CD4-positive, CD25-positive, alpha-beta regulatory T cell (primary cell): ENCODE measurements around the gene GCGR. TPM values are rescaled to one million over a fixed set of nuclear protein-coding genes. Genes with fewer than 3 reads are reported as not detected.

ENCODE experiments used
- ATAC-seq, 2 donors: fragments of 150-1000 bp; cut with Tn5 transposase; one replicate each; pipeline ENCODE4 v1.10.0; 2021; ENCODE audit warnings: low read depth in 2 of 2, moderate number of reproducible peaks in 2 of 2, moderate library complexity in 1 of 2
- DNase-seq, 3 donors: peaks; one replicate each; pipeline versions ENCODE4 v3.0.0 to v3.0.0-alpha.2; 2012 to 2022; ENCODE audit warnings: mixed read lengths in 1 of 3
- H3K27ac ChIP-seq: one replicate; pipeline ENCODE4 v1.7.0; 2013; ENCODE audit warnings: mild to moderate bottlenecking, low read length; ENCODE audit not compliant: insufficient read depth, poor library complexity, severe bottlenecking
- H3K27me3 ChIP-seq: one replicate; pipeline ENCODE4 v1.7.0; 2013; ENCODE audit warnings: low read length; ENCODE audit not compliant: control insufficient read depth, insufficient read depth
- H3K36me3 ChIP-seq: one replicate; pipeline ENCODE4 v1.7.0; 2013; ENCODE audit warnings: mild to moderate bottlenecking, low read length, moderate library complexity; ENCODE audit not compliant: control insufficient read depth, insufficient read depth
- H3K4me1 ChIP-seq: 2 replicates; pipeline ENCODE4 v1.7.0; 2013; ENCODE audit warnings: mild to moderate bottlenecking, low read length; ENCODE audit not compliant: insufficient read depth, control insufficient read depth, poor library complexity, severe bottlenecking
- H3K4me3 ChIP-seq: one replicate; pipeline ENCODE4 v1.7.0; 2013; ENCODE audit warnings: low read depth, mild to moderate bottlenecking, low read length, moderate library complexity
- H3K9me3 ChIP-seq, 2 experiments: 1 replicate in 1 of 2; 2 replicates in 1 of 2; pipeline ENCODE4 v1.7.0; 2013; ENCODE audit warnings: low read length in 2 of 2, mild to moderate bottlenecking in 1 of 2, moderate library complexity in 1 of 2; ENCODE audit not compliant: control insufficient read depth in 2 of 2
- H3K27ac Mint-ChIP-seq, 3 donors: one replicate each; pipeline ENCODE4 v1.8.0; 2020 to 2022; ENCODE audit warnings: mild to moderate bottlenecking in 3 of 3, mixed read lengths in 3 of 3, moderate library complexity in 2 of 3
- H3K27me3 Mint-ChIP-seq: one replicate; pipeline ENCODE4 v1.8.0; 2022; ENCODE audit warnings: mild to moderate bottlenecking, mixed read lengths
- H3K36me3 Mint-ChIP-seq: one replicate; pipeline ENCODE4 v1.8.0; 2020; ENCODE audit warnings: mixed read lengths
- H3K4me1 Mint-ChIP-seq, 4 donors: one replicate each; pipeline ENCODE4 v1.8.0; 2020 to 2022; ENCODE audit warnings: mixed read lengths in 4 of 4, mild to moderate bottlenecking in 1 of 4
- H3K4me3 Mint-ChIP-seq, 4 donors: one replicate each; pipeline ENCODE4 v1.8.0; 2020 to 2022; ENCODE audit warnings: mild to moderate bottlenecking in 4 of 4, mixed read lengths in 4 of 4, moderate library complexity in 3 of 4
- H3K9me3 Mint-ChIP-seq, 7 donors: one replicate each; pipeline ENCODE4 v1.8.0; 2020 to 2022; ENCODE audit warnings: mixed read lengths in 7 of 7, mild to moderate bottlenecking in 3 of 7, moderate library complexity in 2 of 7
- polyA plus RNA-seq, 4 donors: library from polyadenylated mRNA; unstranded; fragments of 300-500 nt; fragmentation: Illumina TruSeq; gene quantifications; one replicate each; pipeline ENCODE4 v1.2.3, GENCODE V29; 2021
- total RNA-seq: library from RNA; stranded (reverse); gene quantifications from one replicate; pipeline ENCODE4 v1.2.3, GENCODE V29; 2022

The GCGR gene
- total and polyA plus RNA-seq, 5 donors from 2014 or later = not detected

DNA sequence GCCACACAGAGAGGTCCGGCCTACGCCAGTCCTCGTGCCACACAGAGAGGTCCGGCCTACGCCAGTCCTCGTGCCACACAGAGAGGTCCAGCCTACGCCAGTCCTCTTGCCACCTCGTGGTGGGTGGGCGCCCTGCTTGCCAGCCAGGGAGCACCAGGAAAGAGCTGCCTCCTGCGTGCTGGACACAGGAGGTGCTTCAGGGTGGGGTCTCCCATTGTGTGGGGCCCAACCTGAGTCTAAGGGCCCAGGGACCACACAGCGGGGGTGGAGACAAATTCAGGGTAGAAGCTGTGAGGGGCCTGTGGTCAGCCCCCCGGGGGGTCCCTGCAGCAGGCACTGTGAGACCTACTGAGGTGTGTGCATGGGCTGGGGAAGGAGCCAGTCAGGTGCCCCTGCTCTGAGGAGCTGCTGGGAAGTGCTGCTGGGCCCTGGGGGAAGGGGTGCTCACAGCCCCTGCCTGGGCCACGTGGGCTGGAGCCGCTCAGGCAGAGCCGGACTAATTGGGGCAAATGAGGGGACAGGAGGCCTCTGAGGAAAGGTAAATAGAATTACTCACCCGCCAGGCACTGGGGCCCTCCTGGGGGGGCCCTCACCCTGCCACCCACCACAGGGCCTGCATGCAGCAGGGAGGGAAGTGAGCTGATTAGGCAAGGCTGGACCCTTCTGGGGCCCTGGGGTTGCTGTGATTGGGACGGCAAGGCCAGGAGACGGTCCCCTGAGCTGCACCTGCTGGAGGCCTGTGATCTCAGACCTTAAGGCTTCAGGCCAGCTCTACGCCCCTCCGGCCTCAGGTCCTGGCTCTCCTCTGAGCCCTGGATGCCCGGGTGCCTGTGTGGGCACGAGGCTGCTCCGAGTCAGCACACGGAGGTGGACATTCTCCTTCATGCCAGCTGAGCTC, 11.0 kb downstream of the GCGR start:
- ATAC-seq (no peak), DNase-seq (no peak)
- H3K4me1 Mint-ChIP-seq = peaks cover 0 to 6% (median 3%) of the 10 kb centered on the region in 4 donors
- Histone ChIP-seq H3K27me3 (no peaks in the 10 kb centered on the region), H3K4me3 (no peak overlapping the region), H3K27ac (no peak overlapping the region), H3K36me3 (no peaks in the 10 kb centered on the region), H3K9me3 (no peaks in the 10 kb centered on the region), H3K4me1 (no peaks in the 10 kb centered on the region)
- no peaks in the 10 kb centered on the region for H3K9me3 Mint-ChIP-seq
- H3K27ac Mint-ChIP-seq = no peak overlapping the region
- peaks cover 19% of the 10 kb centered on the region for H3K27me3 Mint-ChIP-seq
- no peak overlapping the region for H3K4me3 Mint-ChIP-seq
- H3K36me3 Mint-ChIP-seq = no peaks in the 10 kb centered on the region

GRCh38 chr17:81815646-81815986, 11.7 kb downstream of the GCGR start:
- Mint-ChIP-seq H3K4me1 (peaks cover 0 to 6% (median 3%) of the 10 kb centered on the region in 4 donors), H3K9me3 (no peaks in the 10 kb centered on the region), H3K36me3 (no peaks in the 10 kb centered on the region), H3K27me3 (peaks cover 18% of the 10 kb centered on the region), H3K4me3 (no peak overlapping the region), H3K27ac (no peak overlapping the region)
- Histone ChIP-seq H3K4me3 (no peak overlapping the region), H3K36me3 (no peaks in the 10 kb centered on the region), H3K27me3 (no peaks in the 10 kb centered on the region), H3K9me3 (no peaks in the 10 kb centered on the region), H3K4me1 (no peaks in the 10 kb centered on the region), H3K27ac (no peak overlapping the region)
- DNase-seq = no peak
- no peak for ATAC-seq

GRCh38 chr17:81817758-81818147, 13.8 kb downstream of the GCGR start:
- Histone ChIP-seq H3K9me3 (no peaks in the 10 kb centered on the region), H3K4me1 (no peaks in the 10 kb centered on the region), H3K27ac (no peak overlapping the region), H3K27me3 (no peaks in the 10 kb centered on the region), H3K4me3 (no peak overlapping the region), H3K36me3 (peaks cover under 1% of the 10 kb centered on the region)
- Mint-ChIP-seq H3K36me3 (no peaks in the 10 kb centered on the region), H3K27ac (peak overlapping the region in 1 of 3 donors; percentile 18), H3K4me1 (peaks cover 0 to 6% (median 4%) of the 10 kb centered on the region in 4 donors), H3K27me3 (peaks cover 18% of the 10 kb centered on the region), H3K4me3 (no peak overlapping the region), H3K9me3 (no peaks in the 10 kb centered on the region)
- no peak for ATAC-seq
- DNase-seq = no peak

- Histone ChIP-seq H3K9me3 (no peaks in the 10 kb centered on the region), H3K27ac (no peak overlapping the region), H3K36me3 (peaks cover 3% of the 10 kb centered on the region), H3K4me1 (no peaks in the 10 kb centered on the region), H3K4me3 (no peak overlapping the region), H3K27me3 (no peaks in the 10 kb centered on the region)
- Mint-ChIP-seq H3K27me3 (peaks cover 18% of the 10 kb centered on the region), H3K36me3 (peaks cover 3% of the 10 kb centered on the region), H3K27ac (no peak overlapping the region), H3K4me3 (no peak overlapping the region), H3K4me1 (peaks cover 0 to 6% (median 4%) of the 10 kb centered on the region in 4 donors), H3K9me3 (no peaks in the 10 kb centered on the region)
- ATAC-seq (no peak), DNase-seq (no peak)
Observed at GRCh38 chr17:81819708-81820107, 15.8 kb downstream of the GCGR start.

GRCh38 chr17:81821147-81821546, 17.2 kb downstream of the GCGR start:
- DNase-seq = no peak
- Mint-ChIP-seq H3K36me3 (peaks cover 6% of the 10 kb centered on the region), H3K27ac (no peak overlapping the region), H3K4me3 (no peak overlapping the region), H3K4me1 (peaks cover 0 to 6% (median 4%) of the 10 kb centered on the region in 4 donors), H3K9me3 (peaks cover 0 to 2% (median 0%) of the 10 kb centered on the region in 7 donors), H3K27me3 (peaks cover 15% of the 10 kb centered on the region)
- no peaks in the 10 kb centered on the region for H3K4me1 ChIP-seq
- H3K27ac ChIP-seq = no peak overlapping the region
- no peaks in the 10 kb centered on the region for H3K9me3 ChIP-seq
- no peaks in the 10 kb centered on the region for H3K27me3 ChIP-seq
- no peak for ATAC-seq
- H3K36me3 ChIP-seq = peaks cover 3% of the 10 kb centered on the region
- H3K4me3 ChIP-seq = no peak overlapping the region

DNA sequence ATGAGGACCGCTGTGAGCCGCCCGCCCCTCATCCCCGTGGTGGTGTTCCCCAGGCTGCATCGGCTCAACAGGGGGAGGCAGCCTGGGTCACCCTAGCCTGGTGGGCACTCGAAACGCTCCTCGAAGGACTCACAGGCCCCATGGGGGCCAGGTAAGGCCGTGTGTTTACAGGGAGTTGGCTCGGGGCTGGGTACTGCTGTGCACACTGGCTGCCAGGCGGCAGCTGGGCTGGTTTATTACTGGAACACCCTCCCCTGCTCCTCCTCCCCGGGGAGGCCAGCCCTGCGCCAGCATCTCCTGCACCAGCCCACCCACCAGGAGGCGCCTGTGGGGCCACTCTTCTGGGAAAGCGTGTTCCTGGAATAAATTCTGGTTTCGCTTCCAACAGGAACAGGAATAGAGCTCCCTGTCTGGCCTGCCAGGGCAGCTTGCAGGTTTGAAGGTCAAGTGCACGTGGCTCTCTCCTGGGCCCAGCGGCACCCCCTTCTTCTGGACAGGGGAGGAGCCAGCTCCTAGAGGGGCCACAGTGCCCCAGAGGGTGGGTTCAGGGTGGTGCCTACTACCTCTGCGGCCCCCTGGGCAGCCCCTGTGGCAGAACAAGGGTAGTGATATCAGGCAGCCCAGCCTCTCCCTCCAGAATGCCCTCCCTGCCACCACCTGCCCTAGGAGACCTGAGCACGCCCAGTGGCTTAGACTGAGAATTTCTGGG, 17.8 kb downstream of the GCGR start:
- Histone ChIP-seq H3K9me3 (no peaks in the 10 kb centered on the region), H3K27ac (no peak overlapping the region), H3K4me3 (no peak overlapping the region), H3K4me1 (no peaks in the 10 kb centered on the region), H3K36me3 (peaks cover 3% of the 10 kb centered on the region), H3K27me3 (no peaks in the 10 kb centered on the region)
- no peak for ATAC-seq
- DNase-seq = peak in 1 of 3 donors; percentile 72
- peaks cover 9% of the 10 kb centered on the region for H3K27me3 Mint-ChIP-seq
- H3K4me3 Mint-ChIP-seq = no peak overlapping the region
- peaks cover 0 to 7% (median 2%) of the 10 kb centered on the region in 4 donors for H3K4me1 Mint-ChIP-seq
- peaks cover 0 to 2% (median 0%) of the 10 kb centered on the region in 7 donors for H3K9me3 Mint-ChIP-seq
- H3K36me3 Mint-ChIP-seq = peaks cover 8% of the 10 kb centered on the region
- H3K27ac Mint-ChIP-seq = no peak overlapping the region

DNA sequence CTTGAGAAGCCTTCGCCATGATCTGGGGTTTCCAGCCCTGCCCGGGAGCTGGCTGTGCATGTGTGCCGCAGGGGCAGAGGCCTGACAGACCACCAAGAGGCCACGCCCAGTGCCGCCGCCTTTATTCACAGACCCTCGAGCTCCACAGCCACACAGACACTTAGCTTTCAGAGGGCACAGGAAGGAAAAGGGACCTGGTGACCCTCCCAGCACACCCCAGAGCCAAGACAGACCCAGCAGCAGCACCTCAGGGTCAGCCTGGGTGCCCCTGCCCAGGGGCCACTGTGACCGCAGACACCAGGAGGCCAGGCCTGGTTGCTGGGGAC, 18.3 kb downstream of the GCGR start:
- no peak for ATAC-seq
- Mint-ChIP-seq H3K27me3 (peaks cover 7% of the 10 kb centered on the region), H3K4me3 (no peak overlapping the region), H3K9me3 (peaks cover 0 to 2% (median 0%) of the 10 kb centered on the region in 7 donors), H3K36me3 (peaks cover 8% of the 10 kb centered on the region), H3K27ac (no peak overlapping the region), H3K4me1 (peaks cover 0 to 7% (median 1%) of the 10 kb centered on the region in 4 donors)
- H3K4me3 ChIP-seq = no peak overlapping the region
- H3K36me3 ChIP-seq = peaks cover 3% of the 10 kb centered on the region
- H3K9me3 ChIP-seq = no peaks in the 10 kb centered on the region
- no peak for DNase-seq
- no peaks in the 10 kb centered on the region for H3K4me1 ChIP-seq
- no peak overlapping the region for H3K27ac ChIP-seq
- no peaks in the 10 kb centered on the region for H3K27me3 ChIP-seq
